GM12878 (cell line): Measurements from ENCODE around the gene POU6F2. TPM values are rescaled to one million over a fixed set of nuclear protein-coding genes. Genes with fewer than 3 reads are reported as not detected.

ENCODE experiments used
- ATAC-seq: fragments of 200-7000 bp; cut with Tn5 transposase; 3 replicates; pipeline ENCODE4 v1.9.1; 2020; ENCODE audit warnings: mild to moderate bottlenecking, moderate library complexity
- BruUV-seq: library from RNA; stranded (reverse); fragments of 400-500 nt; replicated peaks from 2 replicates; lab custom pipeline; 2021; lab: Mats Ljungman, UMichigan
- CTCF ChIA-PET: fragments of 300-600 bp; sonication (Branson Sonifier 250); formaldehyde crosslinking; extraction: SDS; loops from one replicate; lab custom pipeline; 2021; ENCODE audit warnings: inconsistent platforms; lab: Yijun Ruan, JAX
- POLR2A ChIA-PET: fragments of 350-600 bp; formaldehyde crosslinking; extraction: SDS; loops from one replicate; lab custom pipeline; 2021; ENCODE audit warnings: inconsistent platforms; lab: Charles Lee
- RAD21 ChIA-PET: fragments of 300-600 bp; sonication (Branson Sonifier 250); formaldehyde crosslinking; loops from one replicate; lab custom pipeline; 2023; ENCODE audit warnings: antibody characterized with exemption; ENCODE audit not compliant: unreplicated experiment; lab: Charles Lee
- SMC1A ChIA-PET: fragments of 300-600 bp; sonication (Branson Sonifier 250); formaldehyde crosslinking; loops from one replicate; lab custom pipeline; 2023; ENCODE audit not compliant: unreplicated experiment, uncharacterized antibody; lab: Charles Lee
- DNase-seq: peaks from one replicate; pipeline ENCODE4 v3.0.0-alpha.2; 2011; ENCODE audit warnings: low read depth, low spot score
- FAIRE-seq: peaks from 3 replicates; lab custom pipeline; 2011; peaks lifted over from hg19 to GRCh38; lab: Jason Lieb, UNC
- H2AFZ ChIP-seq: 2 replicates; pipeline ENCODE4 v1.6.0; 2011; ENCODE audit warnings: low read depth, low read length, control low read depth; ENCODE audit not compliant: control insufficient read depth
- H3K27ac ChIP-seq: 2 replicates; pipeline ENCODE4 v1.5.1; 2011; ENCODE audit warnings: control low read depth; ENCODE audit not compliant: control insufficient read depth, insufficient read depth
- H3K27me3 ChIP-seq, 2 experiments: replicated peaks in 1 of 2; 2 replicates each; pipeline versions ENCODE4 v1.6.0 to v1.6.1; 2011; ENCODE audit warnings: low read length in 1 of 2; ENCODE audit not compliant: control insufficient read depth in 2 of 2, insufficient read depth in 2 of 2
- H3K36me3 ChIP-seq, 2 experiments: 2 replicates each; pipeline ENCODE4 v1.5.1; 2011; ENCODE audit warnings: low read length in 1 of 2; ENCODE audit not compliant: control insufficient read depth in 2 of 2, insufficient read depth in 2 of 2
- H3K4me1 ChIP-seq: 2 replicates; pipeline ENCODE4 v1.6.1; 2011; ENCODE audit warnings: mild to moderate bottlenecking, low read length, moderate library complexity, mixed read lengths; ENCODE audit not compliant: control insufficient read depth, insufficient read depth
- H3K4me2 ChIP-seq: 2 replicates; pipeline ENCODE4 v1.6.0; 2011; ENCODE audit warnings: control low read depth; ENCODE audit not compliant: control insufficient read depth, insufficient read depth
- H3K4me3 ChIP-seq: fragments of 200-600 bp; sonication (generic); 2 replicates; pipeline ENCODE4 v1.5.1; 2016
- H3K79me2 ChIP-seq: 2 replicates; pipeline ENCODE4 v1.6.0; 2011; ENCODE audit warnings: low read length; ENCODE audit not compliant: control insufficient read depth, insufficient read depth
- H3K9ac ChIP-seq: 2 replicates; pipeline ENCODE4 v1.8.0; 2011; ENCODE audit warnings: low read length, control low read depth, mixed read lengths; ENCODE audit not compliant: control insufficient read depth, insufficient read depth
- H3K9me3 ChIP-seq: replicated peaks from 3 replicates; pipeline ENCODE4 v1.5.1; 2011; ENCODE audit warnings: mild to moderate bottlenecking, low read length; ENCODE audit not compliant: control insufficient read depth, insufficient read depth
- H4K20me1 ChIP-seq: 2 replicates; pipeline ENCODE4 v1.6.0; 2011; ENCODE audit not compliant: control insufficient read depth, insufficient read depth
- ATF3 ChIP-seq: IDR thresholded peaks from 2 replicates; pipeline ENCODE4 v1.6.1; 2011; ENCODE audit warnings: low read depth, mild to moderate bottlenecking, low read length, moderate library complexity, borderline replicate concordance; ENCODE audit errors: extremely low read depth
- CBX3 ChIP-seq: fragments of 200-600 bp; sonication (generic); IDR thresholded peaks from 2 replicates; pipeline ENCODE4 v1.6.1; 2016; ENCODE audit warnings: low read depth, borderline replicate concordance
- CREM ChIP-seq: IDR thresholded peaks from 2 replicates; pipeline ENCODE4 v1.6.1; 2014; ENCODE audit warnings: antibody characterized with exemption, low read depth
- ETV6 ChIP-seq, 2 experiments: fragments of 450-650 bp in 1 of 2; IDR thresholded peaks in 1 of 2; conservative IDR thresholded peaks in 1 of 2; 2 replicates each; pipeline ENCODE4 v1.6.1; 2014; ENCODE audit warnings: antibody characterized with exemption in 1 of 2, borderline replicate concordance in 1 of 2, low read depth in 1 of 2, mild to moderate bottlenecking in 1 of 2, moderate library complexity in 1 of 2
- IKZF1 ChIP-seq: fragments of 450-650 bp; conservative IDR thresholded peaks from 2 replicates; pipeline ENCODE4 v1.6.1; 2017; ENCODE audit warnings: antibody characterized with exemption, mild to moderate bottlenecking
- MYB ChIP-seq: fragments of 150-350 bp; IDR thresholded peaks from 2 replicates; pipeline ENCODE4 v1.6.1; 2014; ENCODE audit warnings: mild to moderate bottlenecking, low read depth, low read length, borderline replicate concordance
- NFXL1 ChIP-seq: fragments of 450-650 bp; IDR thresholded peaks from 2 replicates; pipeline ENCODE4 v1.6.1; 2017; ENCODE audit warnings: antibody characterized with exemption, mild to moderate bottlenecking, borderline replicate concordance
- NFYB ChIP-seq: IDR thresholded peaks from 2 replicates; pipeline ENCODE4 v1.6.1; 2011; ENCODE audit warnings: low read depth, mild to moderate bottlenecking, low read length, improper control_type of control experiment, moderate library complexity; ENCODE audit not compliant: insufficient read depth
- NR2C1 ChIP-seq: fragments of 450-650 bp; IDR thresholded peaks from 2 replicates; pipeline ENCODE4 v1.6.1; 2017; ENCODE audit warnings: antibody characterized with exemption, mild to moderate bottlenecking, moderate library complexity
- PKNOX1 ChIP-seq: fragments of 450-650 bp; IDR thresholded peaks from 2 replicates; pipeline ENCODE4 v1.6.1; 2016; ENCODE audit warnings: mild to moderate bottlenecking
- RELA ChIP-seq: fragments of 450-650 bp; IDR thresholded peaks from 2 replicates; pipeline ENCODE4 v1.8.0; 2014; ENCODE audit warnings: borderline replicate concordance; ENCODE audit not compliant: partially characterized antibody
- SIN3A ChIP-seq: IDR thresholded peaks from 2 replicates; pipeline ENCODE4 v1.6.1; 2012; ENCODE audit warnings: low read depth, low read length, improper control_type of control experiment
- SRF ChIP-seq, 2 experiments: IDR thresholded peaks; 2 replicates each; pipeline ENCODE4 v1.6.1; 2011; ENCODE audit warnings: low read depth in 2 of 2, low read length in 2 of 2, mild to moderate bottlenecking in 1 of 2, moderate library complexity in 1 of 2
- SUPT20H ChIP-seq: IDR thresholded peaks from 2 replicates; pipeline ENCODE4 v1.6.1; 2011; ENCODE audit warnings: low read depth, mild to moderate bottlenecking, low read length, moderate library complexity, borderline replicate concordance; ENCODE audit not compliant: control insufficient read depth
- TAF1 ChIP-seq: IDR thresholded peaks from 2 replicates; pipeline ENCODE4 v1.6.1; 2011; ENCODE audit warnings: mild to moderate bottlenecking, low read depth, low read length, borderline replicate concordance
- TCF12 ChIP-seq: IDR thresholded peaks from 2 replicates; pipeline ENCODE4 v1.6.1; 2011; ENCODE audit warnings: low read depth, mild to moderate bottlenecking, low read length
- ZZZ3 ChIP-seq: IDR thresholded peaks from 2 replicates; pipeline ENCODE4 v1.6.1; 2011; ENCODE audit warnings: low read depth; ENCODE audit not compliant: control insufficient read depth, insufficient read length
- WGBS: methylation state at CpG from one replicate; pipeline ENCODE4 v1.1.6; 2016; ENCODE audit warnings: low lambda C conversion rate; ENCODE audit not compliant: insufficient replicate concordance, insufficient coverage; ENCODE audit errors: missing lambda C conversion rate; 5-methylcytosine and 5-hydroxymethylcytosine counted together
- in situ Hi-C: fragments of 300-500 bp; cut with MboI; formaldehyde crosslinking; loops from 9 replicates; pipeline ENCODE4 v1.14.3; 2018; ENCODE audit warnings: mixed read lengths
- intact Hi-C: fragments of 100-400 bp; cut with micrococcal nuclease; formaldehyde crosslinking; loops from one replicate; pipeline ENCODE4 v1.14.2; 2022; ENCODE audit not compliant: unreplicated experiment
- polyA plus RNA-seq, 11 experiments: library from polyadenylated mRNA; depleted of rRNA in 4 of 11; unstranded in 6 of 11; stranded (reverse) in 5 of 11; fragments of >200 nt; fragmentation: Nextera tagmentation in 4 of 11; fragmentation: Illumina TruSeq in 1 of 11; extraction: Ambion mirVana in 4 of 11; extraction: Trizol in 1 of 11; gene quantifications; 1 replicate in 1 of 11; 2 replicates in 10 of 11; pipeline versions ENCODE4 v1.2.1 to v1.2.3, GENCODE V29; 2011 to 2016; ENCODE audit warnings: inconsistent platforms in 2 of 11, missing spikeins in 2 of 11, low read depth in 1 of 11
- total RNA-seq, 4 experiments: library from RNA; depleted of rRNA in 3 of 4; stranded (reverse); fragments of >200 nt in 3 of 4; fragmentation: Illumina TruSeq in 1 of 4; extraction: Trizol in 1 of 4; gene quantifications; 2 replicates each; pipeline versions ENCODE4 v1.2.1 to v1.2.3, GENCODE V29; 2013 to 2021

The POU6F2 gene
- total and polyA plus RNA-seq, 10 of the 15 experiments (the other 5 are each of a cell fraction or from before 2014, with no cell fraction given) = 0.10 TPM; not detected in 9

GRCh38 chr7:39132306-39132705 lies 154.6 kb downstream of the POU6F2 start (continued):
- no peak for TF ChIP-seq CBX3
- no peak for TF ChIP-seq NR2C1

- Histone ChIP-seq H3K27ac (no peak overlapping the region), H4K20me1 (no peaks in the 10 kb centered on the region), H3K4me1 (no peaks in the 10 kb centered on the region), H3K4me2 (no peak overlapping the region), H3K36me3 (no peaks in the 10 kb centered on the region), H3K9me3 (no peaks in the 10 kb centered on the region), H3K27me3 (no peaks in the 10 kb centered on the region), H3K79me2 (no peaks in the 10 kb centered on the region), H3K4me3 (no peak overlapping the region), H3K9ac (no peak overlapping the region), H2AFZ (no peak overlapping the region)
- intact Hi-C loops (no loop called here), in situ Hi-C loops (no loop called here)
- TF ChIP-seq PKNOX1 = no peak
- no peak for DNase-seq
- RAD21 ChIA-PET = no interaction called here
- FAIRE-seq = no peak
- SMC1A ChIA-PET = no interaction called here
- ATAC-seq = peak; percentile 49
- CTCF ChIA-PET = no interaction called here
- POLR2A ChIA-PET = no interaction called here
- no TSS peak for BruUV-seq
- 30% methylated on average over 4 of the region's 4 CpGs for WGBS
These were observed 155.4 kb downstream of the POU6F2 start for GRCh38 chr7:39133088-39133487.

- WGBS = 0% methylated on average over 1 of the region's 1 CpG
- SMC1A ChIA-PET = no interaction called here
- TF ChIP-seq ATF3 (no peak), ZZZ3 (no peak), SIN3A (no peak), SRF (IDR thresholded peaks at IDR 0.05; ENCODE audit: low read depth in 2 of 2, low read length in 2 of 2) (no peak), TAF1 (no peak), NFYB (no peak), NFXL1 (no peak), IKZF1 (no peak), CREM (no peak), TCF12 (no peak), RELA (no peak), SUPT20H (no peak), MYB (no peak), ETV6 (conservative IDR thresholded peaks at IDR 0.05 in 1 of 2, IDR thresholded peaks at IDR 0.05 in 1 of 2; ENCODE audit: borderline replicate concordance in 1 of 2, low read depth in 1 of 2) (no peak)
These were observed 159.8 kb downstream of the POU6F2 start for GRCh38 chr7:39137480-39137879.

More at GRCh38 chr7:39137480-39137879, 159.8 kb downstream of the POU6F2 start:
- Histone ChIP-seq H2AFZ (no peak overlapping the region), H3K36me3 (no peaks in the 10 kb centered on the region), H3K9me3 (no peaks in the 10 kb centered on the region), H3K4me3 (no peak overlapping the region), H3K27me3 (no peaks in the 10 kb centered on the region), H3K4me2 (no peak overlapping the region), H4K20me1 (no peaks in the 10 kb centered on the region), H3K4me1 (no peaks in the 10 kb centered on the region), H3K9ac (no peak overlapping the region), H3K79me2 (no peaks in the 10 kb centered on the region), H3K27ac (no peak overlapping the region)
- intact Hi-C loops (no loop called here), in situ Hi-C loops (no loop called here)
- FAIRE-seq (no peak), DNase-seq (no peak), ATAC-seq (no peak)
- ChIA-PET POLR2A (no interaction called here), CTCF (no interaction called here), RAD21 (no interaction called here)
- BruUV-seq = no TSS peak
